HCT116 (cell line): ENCODE measurements around the gene CRP. TPM values are rescaled to one million over a fixed set of nuclear protein-coding genes. Genes with fewer than 3 reads are reported as not detected.

Source experiments
- ATAC-seq: fragments of 200-7000 bp; cut with Tn5 transposase; 2 replicates; pipeline ENCODE4 v1.9.1; 2020; ENCODE audit warnings: mild to moderate bottlenecking, moderate library complexity
- BruUV-seq: library from RNA; stranded (reverse); fragments of 400-500 nt; replicated peaks from 2 replicates; lab custom pipeline; 2021; lab: Mats Ljungman, UMichigan
- CTCF ChIA-PET: fragments of 300-600 bp; sonication (Branson Sonifier 250); formaldehyde crosslinking; loops from one replicate; lab custom pipeline; 2021; ENCODE audit warnings: antibody characterized with exemption; lab: Charles Lee
- POLR2A ChIA-PET: fragments of 300-600, 350-600 bp; sonication (Branson Sonifier 250); formaldehyde crosslinking; loops from one replicate; lab custom pipeline; 2021; ENCODE audit warnings: antibody characterized with exemption; lab: Charles Lee
- RAD21 ChIA-PET, 2 experiments: fragments of 300-600 bp; sonication (Branson Sonifier 250); formaldehyde crosslinking; loops; one replicate each; lab custom pipeline; 2023; ENCODE audit warnings: low total read pairs in 2 of 2; ENCODE audit not compliant: uncharacterized antibody in 2 of 2, unreplicated experiment in 2 of 2, low non-redundant PET in 1 of 2; lab: Charles Lee
- DNase-seq: peaks from one replicate; pipeline ENCODE4 v3.0.0-alpha.2; 2010; ENCODE audit warnings: low read depth, low spot score
- H2AFZ ChIP-seq: fragments of 200-600 bp; shearing (Covaris generic), sonication (generic); 2 replicates; pipeline ENCODE4 v1.6.1; 2017; ENCODE audit warnings: low read depth, mixed run types, mixed read lengths, antibody characterized with exemption, low read length; ENCODE audit not compliant: poor library complexity, severe bottlenecking
- H3K27ac ChIP-seq: 2 replicates; pipeline ENCODE4 v1.5.1; 2012; ENCODE audit warnings: low read depth, low read length
- H3K27me3 ChIP-seq: fragments of 200-600 bp; sonication (generic); 2 replicates; pipeline ENCODE4 v1.6.1; 2016; ENCODE audit warnings: mixed run types, low read length, mixed read lengths; ENCODE audit not compliant: insufficient read depth
- H3K36me3 ChIP-seq, 2 experiments: fragments of 200-500 bp in 1 of 2; fragments of 200-600 bp in 1 of 2; sonication (Bioruptor generic) in 1 of 2; sonication (generic) in 1 of 2; 2 replicates each; pipeline versions ENCODE4 v1.5.1 to v1.6.1; 2014 to 2016; ENCODE audit warnings: low read length in 2 of 2, inconsistent platforms in 1 of 2, mixed read lengths in 1 of 2, mixed run types in 1 of 2; ENCODE audit not compliant: insufficient read depth in 2 of 2, control insufficient read depth in 1 of 2
- H3K4me1 ChIP-seq, 2 experiments: fragments of 200-600 bp in 1 of 2; sonication (generic) in 1 of 2; 2 replicates each; pipeline versions ENCODE4 v1.5.1 to v1.6.1; 2012 to 2017; ENCODE audit warnings: low read length in 2 of 2, inconsistent platforms in 1 of 2, mild to moderate bottlenecking in 1 of 2, mixed read lengths in 1 of 2, mixed run types in 1 of 2, moderate library complexity in 1 of 2; ENCODE audit not compliant: insufficient read depth in 2 of 2, control insufficient read depth in 1 of 2
- H3K4me2 ChIP-seq: fragments of 200-600 bp; sonication (generic); 2 replicates; pipeline ENCODE4 v1.6.1; 2017; ENCODE audit warnings: mixed run types, low read length, mixed read lengths
- H3K4me3 ChIP-seq, 2 experiments: fragments of 200-600 bp in 1 of 2; sonication (generic) in 1 of 2; replicated peaks in 1 of 2; 2 replicates each; pipeline ENCODE4 v1.5.1; 2011 to 2016; ENCODE audit warnings: low read length in 2 of 2, control low read depth in 1 of 2, low read depth in 1 of 2, mild to moderate bottlenecking in 1 of 2, mixed read lengths in 1 of 2, mixed run types in 1 of 2
- H3K79me2 ChIP-seq: fragments of 200-600 bp; sonication (generic); 2 replicates; pipeline ENCODE4 v1.6.1; 2017; ENCODE audit warnings: mild to moderate bottlenecking, mixed run types, low read length, moderate library complexity, mixed read lengths; ENCODE audit not compliant: insufficient read depth
- H3K9ac ChIP-seq: fragments of 200-600 bp; sonication (generic); 2 replicates; pipeline ENCODE4 v1.6.1; 2016; ENCODE audit warnings: low read length, mixed read lengths
- H3K9me2 ChIP-seq: fragments of 200-600 bp; sonication (generic), shearing (Covaris generic); 2 replicates; pipeline ENCODE4 v1.6.1; 2017; ENCODE audit warnings: mixed run types, mild to moderate bottlenecking, moderate library complexity; ENCODE audit not compliant: insufficient read depth
- H3K9me3 ChIP-seq, 2 experiments: fragments of 200-500 bp in 1 of 2; fragments of 200-600 bp in 1 of 2; sonication (Bioruptor generic) in 1 of 2; sonication (generic) in 1 of 2; 2 replicates each; pipeline ENCODE4 v1.6.1; 2014 to 2017; ENCODE audit warnings: low read length in 2 of 2, mixed read lengths in 2 of 2, inconsistent platforms in 1 of 2, low read depth in 1 of 2, mild to moderate bottlenecking in 1 of 2, mixed run types in 1 of 2, moderate library complexity in 1 of 2; ENCODE audit not compliant: control insufficient read depth in 1 of 2, insufficient read depth in 1 of 2
- H4K20me1 ChIP-seq: fragments of 200-600 bp; sonication (generic), shearing (Covaris generic); 2 replicates; pipeline ENCODE4 v1.6.1; 2017; ENCODE audit warnings: mixed run types, mild to moderate bottlenecking, moderate library complexity; ENCODE audit not compliant: insufficient read depth
- ELF1 ChIP-seq: IDR thresholded peaks from 2 replicates; pipeline ENCODE4 v1.6.1; 2012; ENCODE audit warnings: low read depth, borderline replicate concordance
- FOSL1 ChIP-seq: IDR thresholded peaks from 2 replicates; pipeline ENCODE4 v1.6.1; 2012; ENCODE audit warnings: low read depth
- JUND ChIP-seq: IDR thresholded peaks from 2 replicates; pipeline ENCODE4 v1.6.1; 2012
- MAX ChIP-seq: IDR thresholded peaks from 2 replicates; pipeline ENCODE4 v1.6.1; 2012
- POLR2A ChIP-seq: IDR thresholded peaks from 2 replicates; pipeline ENCODE4 v1.7.0; 2011; ENCODE audit warnings: borderline replicate concordance; ENCODE audit not compliant: insufficient read depth, insufficient read length; ENCODE audit errors: extremely low read depth
- POLR2AphosphoS5 ChIP-seq: IDR thresholded peaks from 2 replicates; pipeline ENCODE4 v1.6.1; 2011; ENCODE audit warnings: mild to moderate bottlenecking, low read depth, low read length, moderate library complexity
- RAD21 ChIP-seq: IDR thresholded peaks from 2 replicates; pipeline ENCODE4 v1.6.1; 2012; ENCODE audit warnings: low read depth, mild to moderate bottlenecking
- SRF ChIP-seq: IDR thresholded peaks from 2 replicates; pipeline ENCODE4 v1.6.1; 2012; ENCODE audit warnings: low read depth
- TCF7L2 ChIP-seq: IDR thresholded peaks from 2 replicates; pipeline ENCODE4 v1.7.0; 2011; ENCODE audit warnings: borderline replicate concordance, inconsistent platforms; ENCODE audit not compliant: insufficient read depth, insufficient read length; ENCODE audit errors: extremely low read depth
- ZFX ChIP-seq: fragments of 450-650 bp; IDR thresholded peaks from 2 replicates; pipeline ENCODE4 v1.6.1; 2017
- intact Hi-C: fragments of 100-400 bp; cut with micrococcal nuclease; formaldehyde crosslinking; loops from 2 replicates; pipeline ENCODE4 v1.10.0; 2022
- total RNA-seq: library from RNA; stranded (reverse); gene quantifications from one replicate; pipeline ENCODE4 v1.2.1, GENCODE V29; 2021; ENCODE audit not compliant: unreplicated experiment
- TF ChIP-seq, protein P1 (sequence below): IDR thresholded peaks from 2 replicates; pipeline ENCODE4 v1.6.1; 2011; ENCODE audit warnings: mild to moderate bottlenecking, low read length, moderate library complexity; ENCODE audit not compliant: insufficient replicate concordance; ENCODE audit errors: extremely low read depth
- TF ChIP-seq, protein P2 (sequence below): IDR thresholded peaks from 2 replicates; pipeline ENCODE4 v1.6.1; 2012; ENCODE audit warnings: low read depth

The CRP gene
- total RNA-seq, 1 experiment from 2014 or later, result 1.3 TPM

DNA sequence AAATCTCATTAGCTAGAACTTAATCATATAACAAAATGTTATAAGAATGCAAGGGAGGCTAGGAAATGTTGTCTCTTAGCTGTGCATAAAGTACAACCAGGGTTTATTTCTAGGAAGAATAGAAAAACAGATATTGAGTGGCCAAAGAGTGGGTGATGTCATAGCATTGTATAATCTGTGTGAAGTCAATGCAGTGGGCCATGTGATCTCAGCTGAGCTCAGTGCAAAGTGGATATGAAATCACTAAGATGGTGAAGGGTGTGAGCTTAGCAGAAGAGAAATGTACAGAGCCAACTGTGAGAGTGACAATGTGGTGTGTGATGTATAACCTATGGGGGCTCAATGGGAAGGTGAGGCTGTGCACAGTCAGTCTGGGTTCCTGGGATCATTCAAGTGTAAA is 36.6 kb upstream of the CRP start:
- Histone ChIP-seq H3K9me2 (no peaks in the 10 kb centered on the region), H3K27me3 (no peaks in the 10 kb centered on the region), H3K9me3 (no peaks in the 10 kb centered on the region), H4K20me1 (no peaks in the 10 kb centered on the region), H3K4me2 (no peak overlapping the region), H3K9ac (no peak overlapping the region), H3K36me3 (no peaks in the 10 kb centered on the region), H2AFZ (no peak overlapping the region), H3K4me3 (no peak overlapping the region), H3K27ac (no peak overlapping the region), H3K4me1 (no peaks in the 10 kb centered on the region), H3K79me2 (no peaks in the 10 kb centered on the region)
- intact Hi-C loops, result no loop called here
- ATAC-seq (no peak), DNase-seq (no peak)
- ChIA-PET POLR2A (no interaction called here), RAD21 (no interaction called here), CTCF (no interaction called here)
- BruUV-seq, result no TSS peak
- TF ChIP-seq, protein P1, sequence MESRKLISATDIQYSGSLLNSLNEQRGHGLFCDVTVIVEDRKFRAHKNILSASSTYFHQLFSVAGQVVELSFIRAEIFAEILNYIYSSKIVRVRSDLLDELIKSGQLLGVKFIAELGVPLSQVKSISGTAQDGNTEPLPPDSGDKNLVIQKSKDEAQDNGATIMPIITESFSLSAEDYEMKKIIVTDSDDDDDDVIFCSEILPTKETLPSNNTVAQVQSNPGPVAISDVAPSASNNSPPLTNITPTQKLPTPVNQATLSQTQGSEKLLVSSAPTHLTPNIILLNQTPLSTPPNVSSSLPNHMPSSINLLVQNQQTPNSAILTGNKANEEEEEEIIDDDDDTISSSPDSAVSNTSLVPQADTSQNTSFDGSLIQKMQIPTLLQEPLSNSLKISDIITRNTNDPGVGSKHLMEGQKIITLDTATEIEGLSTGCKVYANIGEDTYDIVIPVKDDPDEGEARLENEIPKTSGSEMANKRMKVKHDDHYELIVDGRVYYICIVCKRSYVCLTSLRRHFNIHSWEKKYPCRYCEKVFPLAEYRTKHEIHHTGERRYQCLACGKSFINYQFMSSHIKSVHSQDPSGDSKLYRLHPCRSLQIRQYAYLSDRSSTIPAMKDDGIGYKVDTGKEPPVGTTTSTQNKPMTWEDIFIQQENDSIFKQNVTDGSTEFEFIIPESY, result no peak
- TF ChIP-seq MAX (no peak), JUND (no peak), RAD21 (no peak), TCF7L2 (no peak), POLR2AphosphoS5 (no peak), ELF1 (no peak), FOSL1 (no peak), ZFX (no peak), POLR2A (no peak), SRF (no peak)
- TF ChIP-seq, protein P2, sequence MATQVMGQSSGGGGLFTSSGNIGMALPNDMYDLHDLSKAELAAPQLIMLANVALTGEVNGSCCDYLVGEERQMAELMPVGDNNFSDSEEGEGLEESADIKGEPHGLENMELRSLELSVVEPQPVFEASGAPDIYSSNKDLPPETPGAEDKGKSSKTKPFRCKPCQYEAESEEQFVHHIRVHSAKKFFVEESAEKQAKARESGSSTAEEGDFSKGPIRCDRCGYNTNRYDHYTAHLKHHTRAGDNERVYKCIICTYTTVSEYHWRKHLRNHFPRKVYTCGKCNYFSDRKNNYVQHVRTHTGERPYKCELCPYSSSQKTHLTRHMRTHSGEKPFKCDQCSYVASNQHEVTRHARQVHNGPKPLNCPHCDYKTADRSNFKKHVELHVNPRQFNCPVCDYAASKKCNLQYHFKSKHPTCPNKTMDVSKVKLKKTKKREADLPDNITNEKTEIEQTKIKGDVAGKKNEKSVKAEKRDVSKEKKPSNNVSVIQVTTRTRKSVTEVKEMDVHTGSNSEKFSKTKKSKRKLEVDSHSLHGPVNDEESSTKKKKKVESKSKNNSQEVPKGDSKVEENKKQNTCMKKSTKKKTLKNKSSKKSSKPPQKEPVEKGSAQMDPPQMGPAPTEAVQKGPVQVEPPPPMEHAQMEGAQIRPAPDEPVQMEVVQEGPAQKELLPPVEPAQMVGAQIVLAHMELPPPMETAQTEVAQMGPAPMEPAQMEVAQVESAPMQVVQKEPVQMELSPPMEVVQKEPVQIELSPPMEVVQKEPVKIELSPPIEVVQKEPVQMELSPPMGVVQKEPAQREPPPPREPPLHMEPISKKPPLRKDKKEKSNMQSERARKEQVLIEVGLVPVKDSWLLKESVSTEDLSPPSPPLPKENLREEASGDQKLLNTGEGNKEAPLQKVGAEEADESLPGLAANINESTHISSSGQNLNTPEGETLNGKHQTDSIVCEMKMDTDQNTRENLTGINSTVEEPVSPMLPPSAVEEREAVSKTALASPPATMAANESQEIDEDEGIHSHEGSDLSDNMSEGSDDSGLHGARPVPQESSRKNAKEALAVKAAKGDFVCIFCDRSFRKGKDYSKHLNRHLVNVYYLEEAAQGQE, result no peak
